COLO668 (cell line): ENCODE data around the gene FUOM.
"Not testable (repeated sequence)": the region's sequence is repeated elsewhere in the genome, so short reads cannot be mapped to it uniquely, and the experiment has no call there.

ENCODE experiments used
- DNase-seq: peaks from one replicate; lab custom pipeline; 2025; ENCODE audit not compliant: unreplicated experiment; lab: John Stamatoyannopoulos, UW

The FUOM gene

DNA sequence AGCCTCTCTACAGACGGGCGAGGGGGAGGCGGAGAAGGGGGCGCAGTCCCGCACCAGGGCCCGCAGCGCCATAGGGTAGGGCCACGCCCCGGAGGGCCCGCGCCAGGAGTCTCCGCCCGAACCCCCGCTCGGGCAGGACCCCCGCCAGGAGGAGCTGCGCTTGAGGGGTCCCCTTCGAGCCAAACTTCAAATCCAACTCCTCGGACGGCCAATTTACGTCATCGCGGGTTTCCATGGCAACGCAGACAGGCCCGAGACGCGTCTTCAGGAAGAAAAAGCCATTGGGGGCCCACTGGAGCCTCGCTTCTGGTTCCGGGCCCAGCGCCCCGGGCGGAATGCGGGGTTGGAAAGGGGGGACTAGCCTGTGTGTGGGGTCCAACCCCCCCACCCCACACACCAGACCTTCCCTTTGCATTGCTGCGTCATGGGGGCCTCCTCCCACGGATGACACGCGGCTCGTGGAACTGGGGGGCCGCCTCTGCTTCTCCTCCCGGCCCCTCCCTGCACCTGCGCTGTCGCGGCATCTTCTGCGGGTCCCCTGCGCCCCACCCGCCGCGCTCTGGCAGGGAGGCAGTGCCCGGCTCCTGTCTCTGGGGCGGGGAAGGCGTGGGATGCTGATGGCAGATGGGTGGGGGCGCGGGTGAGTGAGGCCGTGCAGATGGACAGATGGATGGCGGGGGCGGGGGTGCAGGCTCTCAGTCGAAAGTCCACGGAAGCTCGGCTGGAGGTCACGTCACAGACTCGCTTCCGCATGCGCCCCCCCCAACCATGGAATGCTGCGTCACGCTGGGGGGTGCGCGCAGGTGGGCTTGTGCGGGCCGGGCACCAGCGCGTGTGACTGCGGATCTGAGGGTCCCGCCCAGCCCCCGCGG, 22.3 kb downstream of the FUOM start:
- DNase-seq, result peak; percentile 13

DNA sequence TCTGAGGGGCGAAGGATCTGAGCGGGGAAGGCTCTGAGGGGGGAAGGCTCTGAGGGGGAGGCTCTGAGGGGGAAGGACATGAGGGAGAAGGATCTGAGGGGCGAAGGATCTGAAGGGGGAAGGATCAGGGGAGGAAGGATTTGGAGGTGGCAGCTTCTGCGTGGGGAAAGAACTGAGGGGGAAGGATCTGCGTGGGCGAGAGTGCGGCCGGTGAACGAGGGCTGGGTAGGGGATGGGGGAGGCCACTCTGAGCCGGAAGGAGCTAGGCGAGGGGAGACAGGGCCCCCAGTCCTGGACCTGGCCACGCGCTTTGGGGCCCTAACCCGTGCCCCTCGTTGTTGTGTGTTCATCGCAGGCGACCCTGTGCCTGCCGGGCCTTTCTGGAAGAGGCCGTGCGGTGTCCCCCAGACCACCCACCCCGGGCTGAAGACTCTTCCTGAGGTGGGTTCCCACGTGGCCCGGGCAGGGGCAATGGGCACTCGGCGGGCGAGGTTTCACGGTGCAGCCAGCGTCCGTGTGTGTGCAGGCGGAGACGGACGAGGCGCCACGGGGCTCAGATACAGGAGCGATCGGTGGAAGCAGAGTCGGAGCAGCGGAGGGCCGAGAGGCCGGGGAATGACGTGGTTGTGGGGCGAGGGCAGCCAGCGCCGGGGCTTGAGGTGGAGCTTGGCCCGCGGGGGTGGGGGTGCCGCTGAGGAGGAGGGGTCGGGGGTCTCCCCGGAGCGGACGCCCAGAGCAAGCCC, 23.1 kb downstream of the FUOM start:
- DNase-seq, result no peak

DNA sequence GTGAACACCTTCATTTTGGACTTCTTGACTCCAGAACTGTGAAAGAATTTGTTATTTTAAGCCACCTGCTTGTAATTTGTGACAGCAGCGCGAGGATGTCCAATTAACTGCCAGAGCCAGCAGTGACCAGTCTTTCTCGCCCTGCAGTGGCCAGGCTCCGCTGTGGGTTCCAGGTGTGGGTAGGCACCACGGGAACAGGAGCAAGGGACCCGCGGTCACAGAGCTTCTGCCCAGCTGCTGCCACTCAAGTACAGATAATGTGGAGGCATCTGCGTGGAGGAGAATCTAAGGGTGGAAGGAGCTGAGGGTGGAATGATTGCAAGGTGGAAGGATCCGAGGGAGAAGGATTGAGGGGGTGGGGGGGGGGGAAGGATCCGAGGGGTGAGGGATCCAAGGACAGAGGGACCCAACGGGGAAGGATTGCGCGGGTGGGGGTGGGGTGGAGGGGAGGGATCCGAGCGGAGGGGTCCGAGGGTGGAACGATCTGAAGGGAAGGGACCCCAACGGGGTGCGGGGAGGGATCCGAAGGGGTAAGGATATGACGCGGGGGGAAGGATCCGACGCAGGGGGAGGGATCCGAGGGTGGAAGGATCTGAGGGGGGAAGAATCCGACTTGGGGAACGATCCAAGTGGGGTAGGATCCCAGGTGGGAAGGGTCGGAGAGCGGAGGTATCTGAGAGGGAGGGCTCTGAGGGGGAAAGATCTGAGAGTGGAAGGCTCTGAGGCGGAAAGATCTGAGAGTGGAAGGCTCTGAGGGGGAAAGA, 24.7 kb downstream of the FUOM start:
- no peak for DNase-seq

DNA sequence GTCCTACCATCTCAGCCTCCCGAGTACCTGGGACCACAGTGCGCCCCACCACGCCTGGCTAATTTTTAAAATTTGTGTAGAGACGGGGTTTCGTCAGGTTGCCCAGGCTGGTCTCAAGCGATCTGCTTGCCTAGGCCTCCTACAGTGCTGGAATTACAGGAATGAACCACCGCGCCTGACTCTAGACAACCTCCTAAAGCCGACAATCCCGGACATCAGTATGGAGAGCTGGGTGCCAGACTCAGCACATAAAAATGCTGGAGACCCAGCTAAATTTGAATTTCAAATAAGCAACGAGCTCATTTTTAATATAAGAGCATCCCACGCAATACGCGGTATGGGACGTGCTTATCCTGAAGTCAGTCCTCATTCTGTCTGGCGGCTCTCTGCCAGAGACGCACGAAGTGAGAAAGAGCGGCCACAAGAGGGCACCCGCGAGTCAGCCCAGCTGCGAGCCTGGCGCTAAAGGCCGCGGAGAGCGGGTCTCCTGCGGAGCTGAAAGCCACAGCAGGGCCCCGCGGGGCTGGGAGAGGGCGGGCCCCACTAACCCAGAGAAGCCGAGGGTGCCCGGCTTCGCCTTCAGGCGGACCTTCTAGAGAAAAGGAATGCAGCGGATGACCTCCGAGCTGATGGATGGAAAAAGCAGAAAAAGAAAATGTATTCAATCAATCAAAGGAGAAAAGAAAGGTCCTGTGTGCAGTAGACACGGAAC, 28.2 kb downstream of the FUOM start:
- DNase-seq, result peak; percentile 81

DNA sequence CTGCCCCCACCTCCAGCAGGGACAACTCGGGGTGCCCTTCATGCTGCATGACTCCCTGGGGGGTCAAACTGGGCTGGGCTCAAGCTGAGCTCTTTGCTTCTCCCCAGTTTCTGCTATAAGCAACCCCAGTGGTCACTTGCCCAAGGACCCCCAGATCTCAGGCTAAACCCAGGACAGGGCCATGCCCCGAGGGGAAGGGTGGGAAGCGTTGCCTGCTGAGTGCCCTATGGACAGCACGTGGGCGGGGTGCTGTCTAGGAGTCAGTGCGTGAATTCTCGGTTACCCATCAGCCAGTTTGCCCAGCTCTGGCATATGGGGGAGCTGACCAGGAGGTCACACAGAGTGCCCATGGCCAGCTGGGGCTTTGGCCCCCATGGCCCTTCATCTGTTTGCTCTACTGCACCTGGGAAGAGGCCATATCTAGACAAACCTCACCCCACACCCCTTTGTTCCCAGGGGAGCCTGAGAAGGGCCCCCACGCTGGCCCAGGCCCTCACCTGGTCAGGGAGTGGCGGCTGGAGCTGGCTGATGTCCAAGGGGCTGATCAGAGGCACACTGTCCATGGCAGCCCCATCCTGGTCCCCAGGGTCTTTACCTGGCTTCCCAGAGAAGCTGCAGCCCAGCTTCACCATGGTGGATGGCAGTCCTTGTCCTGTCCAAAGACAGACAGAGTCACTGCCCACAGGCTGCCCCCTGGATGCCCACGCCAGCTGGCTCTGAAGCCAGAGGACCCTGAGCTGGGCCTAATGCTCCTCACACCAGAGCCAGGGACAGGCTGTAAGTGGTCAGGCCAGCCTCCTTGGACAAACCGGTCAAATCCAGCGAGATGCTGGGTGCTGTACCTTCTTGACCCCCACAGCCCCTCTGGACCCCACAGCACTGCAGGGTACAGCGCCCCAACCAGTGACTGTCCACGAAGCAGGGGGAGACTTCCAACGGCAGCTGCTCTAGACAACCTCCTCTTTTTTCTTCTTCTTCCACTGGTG, 29.2 kb downstream of the FUOM start:
- no peak for DNase-seq

DNA sequence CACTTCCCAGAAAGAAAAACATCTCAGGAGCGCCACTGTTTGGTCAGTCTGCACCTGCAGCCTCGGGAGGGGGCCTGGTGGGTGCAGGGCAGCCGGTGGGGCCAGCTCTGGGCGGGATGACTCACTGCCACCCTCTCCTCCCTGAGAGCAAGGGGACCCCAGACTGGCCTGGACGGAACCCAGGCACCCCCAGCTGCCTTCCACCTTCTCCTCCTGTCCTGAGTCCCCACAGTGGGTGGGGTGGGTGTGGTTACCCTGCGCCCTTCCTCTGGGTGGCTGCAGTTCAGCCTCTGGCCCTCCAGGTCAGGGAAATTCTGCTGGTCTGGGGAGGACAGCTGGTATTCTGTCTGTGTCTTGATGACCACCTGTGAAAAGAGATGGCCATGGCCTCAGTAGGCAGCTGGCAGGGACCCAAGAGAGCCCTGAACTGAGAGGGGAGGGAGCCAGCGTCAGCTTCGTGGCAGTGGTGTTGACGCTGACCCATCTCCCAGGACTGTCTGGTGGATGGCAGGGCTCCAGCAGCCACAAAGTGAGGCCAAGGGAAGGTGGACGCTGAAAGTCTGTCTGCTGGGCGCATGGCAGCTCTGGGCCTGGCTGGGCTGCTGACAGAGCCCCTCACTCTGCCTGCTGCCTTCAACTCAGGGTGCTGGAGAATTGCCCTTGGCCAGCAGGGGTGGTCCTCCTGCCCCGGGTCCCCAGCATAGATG, 30.0 kb downstream of the FUOM start:
- DNase-seq, result peak; percentile 44

DNA sequence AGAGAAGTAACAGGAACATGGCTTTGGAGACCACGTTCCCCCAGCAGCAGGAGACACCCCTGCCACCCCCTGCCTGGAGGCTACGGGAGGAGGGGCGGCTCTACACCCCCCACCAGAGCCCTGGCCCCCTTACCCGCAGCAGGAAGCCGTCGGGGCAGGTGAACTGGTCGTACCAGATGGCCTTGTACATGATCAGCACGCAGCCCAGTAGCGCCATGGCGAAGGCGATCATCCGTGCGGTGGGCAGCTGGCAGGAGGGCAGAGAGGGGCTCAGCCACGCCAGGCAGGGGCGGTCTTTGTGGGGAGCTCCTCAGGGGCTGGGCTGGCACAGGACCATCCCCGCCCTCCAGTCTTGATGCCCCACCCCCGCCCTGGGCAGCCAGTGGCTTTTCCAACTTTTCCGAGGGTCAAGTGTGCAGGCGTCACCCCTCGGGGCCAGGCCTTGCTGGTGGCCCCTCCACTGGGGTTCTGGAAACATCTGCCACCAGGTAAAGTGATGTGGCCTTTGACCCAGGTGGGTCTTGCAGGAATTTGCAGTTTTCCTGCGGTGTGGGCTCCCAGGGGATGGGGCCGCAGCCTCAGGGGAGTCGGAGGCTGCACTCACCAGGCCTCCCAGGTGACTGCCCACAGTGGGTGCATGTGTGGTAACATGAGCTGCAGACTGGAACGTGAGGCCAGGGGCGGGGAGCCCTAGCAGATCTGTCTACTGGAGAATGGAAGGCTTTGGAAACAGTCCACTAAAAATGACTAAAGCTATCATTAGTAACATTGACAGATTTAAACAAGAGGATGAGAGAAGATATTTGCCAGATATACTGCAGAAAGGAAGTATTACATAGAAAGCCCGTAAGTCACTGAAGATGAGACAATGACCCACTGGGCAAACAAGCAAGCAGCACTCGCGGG, 30.8 kb downstream of the FUOM start:
- peak; percentile 56 for DNase-seq

DNA sequence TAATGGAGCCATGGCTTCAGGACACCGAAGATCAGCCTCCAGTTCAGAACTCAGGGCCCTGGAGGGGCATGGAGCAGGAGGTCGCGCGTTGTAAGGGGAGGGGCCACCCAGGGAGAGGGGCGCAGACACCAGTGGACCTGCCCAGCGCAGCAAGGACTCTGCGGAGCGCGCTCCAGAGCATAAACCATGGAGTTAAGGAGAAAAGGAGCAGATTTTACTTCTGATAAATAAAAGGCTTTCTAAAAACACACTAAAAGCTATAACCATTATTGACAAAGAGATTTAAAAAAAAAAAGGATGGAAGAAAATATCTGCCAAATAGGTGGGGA, 31.6 kb downstream of the FUOM start:
- DNase-seq, result no peak

DNA sequence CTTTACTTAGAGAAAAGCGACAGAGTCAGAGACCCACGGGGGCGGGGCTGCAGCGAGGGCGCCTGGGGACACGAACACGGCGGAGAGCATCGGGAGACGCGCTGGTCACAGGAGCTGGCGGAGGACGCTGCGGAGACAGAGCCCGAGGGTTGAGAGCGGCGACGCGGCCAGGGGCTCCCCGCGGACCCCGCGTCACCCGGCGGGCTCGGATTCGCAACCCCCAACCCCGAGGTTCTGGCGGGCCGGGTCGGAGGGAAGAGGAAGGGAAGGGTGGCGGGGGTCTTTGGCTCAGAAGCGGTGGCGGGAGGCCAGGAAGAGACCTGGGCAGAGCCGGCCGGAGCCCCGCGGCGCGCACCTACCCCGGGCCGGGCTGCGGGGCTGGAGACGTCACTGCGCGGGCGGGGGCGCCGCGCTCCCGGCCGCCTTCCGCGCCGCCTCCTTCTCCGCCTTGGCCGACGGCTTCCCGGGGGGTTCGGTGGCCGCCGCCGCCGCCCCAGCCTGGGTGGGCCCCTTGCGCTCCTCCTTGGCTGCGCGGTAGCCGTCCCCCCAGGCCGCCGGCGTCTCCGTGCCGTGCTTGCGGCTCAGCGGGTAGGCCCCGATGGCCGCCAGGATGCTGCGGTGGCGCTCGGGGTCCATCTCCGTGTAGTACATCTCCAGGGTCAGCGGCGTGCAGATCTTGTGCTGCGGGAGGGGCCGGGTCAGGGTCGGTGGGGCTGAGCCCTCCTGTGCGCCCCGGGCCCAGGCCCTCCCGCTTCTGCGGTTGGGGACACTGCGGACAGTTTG, 32.2 kb downstream of the FUOM start:
- DNase-seq, result peak; percentile 40

DNA sequence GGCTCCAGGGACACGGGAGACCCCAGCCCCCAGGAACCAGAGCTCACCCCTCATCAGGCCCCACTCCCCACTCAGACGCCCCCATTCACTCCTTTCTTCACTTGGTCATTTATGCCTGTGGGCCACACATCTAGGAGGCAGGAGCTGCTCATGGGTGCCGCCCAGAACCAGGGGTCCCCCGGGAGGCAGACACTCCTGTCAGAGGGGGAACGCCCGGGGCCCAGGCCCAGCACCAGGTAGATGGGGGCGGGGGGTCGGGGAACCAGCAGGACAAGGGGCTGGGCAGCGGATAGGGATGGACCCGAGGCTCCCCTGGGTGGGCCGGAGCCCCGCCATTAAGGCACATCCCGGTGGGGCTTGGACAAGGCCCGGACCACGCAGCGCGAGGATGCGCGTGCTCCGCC, 33.0 kb downstream of the FUOM start:
- DNase-seq, result no peak

DNA sequence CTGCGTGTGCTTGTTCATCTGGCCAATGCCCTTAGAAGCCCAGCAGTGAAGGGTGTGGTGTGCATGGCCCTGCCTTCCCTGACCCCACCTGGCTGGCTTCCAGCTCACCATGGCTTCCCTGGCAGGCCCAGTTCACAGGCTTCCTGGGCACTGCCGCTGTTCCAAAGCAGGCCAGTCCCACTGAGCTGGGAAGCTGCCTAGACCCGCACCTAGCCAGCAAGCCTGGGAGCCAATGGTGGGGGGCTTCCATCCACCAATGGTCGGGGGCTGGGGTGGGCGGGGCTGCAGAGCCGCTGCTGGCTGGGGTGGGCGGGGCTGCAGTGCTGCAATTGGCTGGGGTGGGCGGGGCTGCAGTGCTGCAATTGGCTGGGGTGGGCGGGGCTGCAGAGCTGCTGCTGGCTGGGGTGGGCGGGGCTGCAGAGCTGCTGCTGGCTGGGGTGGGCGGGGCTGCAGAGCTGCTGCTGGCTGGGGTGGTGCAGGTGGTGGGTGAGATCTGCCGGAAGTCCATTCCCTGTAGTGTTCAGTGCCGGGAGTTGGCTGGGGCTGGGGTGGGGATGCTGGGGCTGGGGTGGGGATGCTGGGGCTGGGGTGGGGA, 33.5 kb downstream of the FUOM start:
- peak; percentile 75 for DNase-seq

DNA sequence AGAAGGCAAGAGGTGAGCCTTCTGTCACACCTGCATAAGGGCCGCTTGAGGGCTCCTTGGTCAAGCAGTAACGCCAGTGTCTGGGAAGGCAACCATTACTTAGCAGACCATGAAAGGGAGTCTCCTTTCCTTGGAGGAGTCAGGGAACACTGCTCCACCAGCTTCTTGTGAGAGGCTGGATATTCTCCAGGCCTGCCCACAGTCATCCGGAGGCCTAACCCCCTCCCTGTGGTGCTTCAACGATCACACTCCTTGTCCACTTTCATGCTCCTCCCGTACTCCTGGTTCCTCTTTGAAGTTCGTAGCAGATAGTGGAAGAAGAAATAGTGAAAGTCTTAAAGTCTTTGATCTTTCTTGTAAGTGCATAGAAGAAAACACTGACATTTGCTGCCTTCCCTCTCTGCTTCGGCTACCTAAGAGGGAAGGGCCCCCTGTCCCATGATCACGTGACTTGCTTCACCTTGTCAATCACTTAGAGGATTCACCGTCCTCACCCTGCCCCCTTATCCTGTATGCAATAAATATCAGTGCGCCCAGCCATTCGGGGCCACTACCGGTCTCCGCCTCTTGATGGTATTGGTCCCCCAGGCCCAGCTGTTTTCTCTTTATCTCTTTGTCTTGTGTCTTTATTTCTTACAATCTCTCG, 35.6 kb downstream of the FUOM start:
- not testable (repeated sequence) for DNase-seq

DNA sequence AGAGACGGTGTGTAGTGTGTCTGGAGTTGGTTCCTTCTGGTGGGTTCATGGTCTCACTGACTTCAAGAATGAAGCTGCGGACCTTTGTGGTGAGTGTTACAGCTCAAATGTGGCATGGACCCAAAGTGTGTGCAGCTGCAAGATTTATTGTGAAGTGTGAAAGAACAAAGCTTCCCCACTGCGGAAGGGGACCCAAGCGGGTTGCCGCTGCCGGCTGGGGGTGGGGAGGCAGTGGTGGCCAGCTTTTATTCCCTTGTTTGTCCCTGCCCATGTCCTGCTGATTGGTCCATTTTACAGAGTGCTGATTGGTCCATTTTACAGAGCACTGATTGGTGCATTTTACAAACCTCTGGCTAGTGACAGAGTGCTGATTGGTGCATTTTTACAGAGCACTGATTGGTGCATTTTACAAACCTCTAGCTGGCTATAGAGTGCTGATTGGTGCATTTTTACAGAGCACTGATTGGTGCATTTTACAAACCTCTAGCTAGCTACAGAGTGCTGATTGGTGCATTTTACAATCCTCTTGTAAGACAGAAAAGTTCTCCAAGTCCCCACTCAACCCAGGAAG, 36.9 kb downstream of the FUOM start:
- DNase-seq, result not testable (repeated sequence)

DNA sequence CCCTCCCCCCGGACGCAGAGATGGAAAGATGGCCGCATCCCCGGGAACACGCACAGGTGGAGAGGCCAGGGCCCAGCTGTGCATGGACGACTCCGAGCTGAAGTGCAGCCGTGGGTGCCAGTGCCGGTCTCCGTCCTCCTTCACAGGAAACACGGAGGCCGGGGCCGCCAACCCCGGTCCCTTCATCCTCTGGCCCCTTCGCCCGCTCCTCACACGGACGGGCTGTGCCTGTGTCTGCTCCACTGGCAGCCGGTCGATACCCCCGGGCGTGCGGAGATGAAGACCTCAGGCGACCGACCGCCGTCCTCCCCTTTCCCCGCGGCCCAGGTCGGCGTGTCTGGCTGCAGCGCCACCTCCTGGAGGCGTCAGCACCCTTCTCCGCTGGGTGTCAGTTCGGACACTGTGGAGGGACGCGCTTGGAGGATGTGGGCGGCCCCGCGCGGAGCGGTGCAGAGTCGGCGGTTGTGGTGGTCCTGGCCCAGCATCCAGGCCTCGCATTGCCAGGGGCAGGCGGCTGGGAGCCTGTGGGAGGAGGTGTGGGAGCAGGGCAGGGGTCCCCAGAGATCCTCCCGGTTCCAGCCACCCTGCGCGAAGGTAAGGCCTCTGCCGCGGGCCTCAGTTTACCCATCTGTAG, 39.2 kb downstream of the FUOM start:
- DNase-seq, result peak; percentile 73

DNA sequence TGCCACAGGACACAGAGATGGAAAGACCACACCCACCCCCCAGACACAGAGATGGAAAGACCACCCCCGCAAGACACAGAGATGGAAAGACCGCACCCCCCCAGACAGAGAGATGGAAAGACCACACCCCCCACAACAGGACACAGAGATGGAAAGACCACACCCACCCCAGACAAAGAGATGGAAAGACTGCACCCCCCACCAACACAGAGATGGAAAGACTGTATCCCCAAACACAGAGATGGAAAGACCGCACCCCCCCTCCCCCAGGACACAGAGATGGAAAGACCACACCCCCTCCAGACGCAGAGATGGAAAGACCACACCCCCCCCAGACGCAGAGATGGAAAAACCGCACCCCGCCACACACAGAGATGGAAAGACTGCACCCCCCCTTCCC, 41.1 kb downstream of the FUOM start:
- DNase-seq, result no peak

DNA sequence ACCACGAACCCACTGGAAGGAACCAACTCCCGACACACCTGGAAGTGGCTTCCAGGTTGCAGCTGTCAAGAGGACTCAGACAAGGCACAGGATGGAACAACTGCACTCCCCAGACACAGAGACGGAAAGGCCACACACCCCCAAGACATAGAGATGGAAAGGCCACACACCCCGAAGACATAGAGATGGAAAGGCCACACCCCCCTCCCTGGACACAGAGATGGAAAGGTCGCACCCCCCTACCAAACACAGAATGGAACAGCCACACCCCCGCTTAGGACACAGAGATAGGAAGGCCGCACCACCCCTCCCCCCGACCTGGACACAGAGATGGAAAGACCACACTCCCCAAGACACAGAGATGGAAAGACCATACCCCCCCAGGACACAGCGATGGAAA, 41.6 kb downstream of the FUOM start:
- DNase-seq, result no peak
